ENCODE results near the gene MYL7.

- TF ChIP-seq, protein P1, sequence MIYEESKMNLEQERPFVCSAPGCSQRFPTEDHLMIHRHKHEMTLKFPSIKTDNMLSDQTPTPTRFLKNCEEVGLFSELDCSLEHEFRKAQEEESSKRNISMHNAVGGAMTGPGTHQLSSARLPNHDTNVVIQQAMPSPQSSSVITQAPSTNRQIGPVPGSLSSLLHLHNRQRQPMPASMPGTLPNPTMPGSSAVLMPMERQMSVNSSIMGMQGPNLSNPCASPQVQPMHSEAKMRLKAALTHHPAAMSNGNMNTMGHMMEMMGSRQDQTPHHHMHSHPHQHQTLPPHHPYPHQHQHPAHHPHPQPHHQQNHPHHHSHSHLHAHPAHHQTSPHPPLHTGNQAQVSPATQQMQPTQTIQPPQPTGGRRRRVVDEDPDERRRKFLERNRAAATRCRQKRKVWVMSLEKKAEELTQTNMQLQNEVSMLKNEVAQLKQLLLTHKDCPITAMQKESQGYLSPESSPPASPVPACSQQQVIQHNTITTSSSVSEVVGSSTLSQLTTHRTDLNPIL (CRISPR knock-in tag; IDR thresholded peaks at IDR 0.05; ENCODE audit: low read depth): no peak
- TF ChIP-seq ZFP3 (CRISPR knock-in tag; IDR thresholded peaks at IDR 0.05) (no peak), ZNF8 (CRISPR knock-in tag; IDR thresholded peaks at IDR 0.05) (no peak), PATZ1 (CRISPR knock-in tag; IDR thresholded peaks at IDR 0.05; ENCODE audit: borderline replicate concordance) (no peak), OSR1 (CRISPR knock-in tag; IDR thresholded peaks at IDR 0.05) (no peak), ARNTL (CRISPR knock-in tag; IDR thresholded peaks at IDR 0.05; ENCODE audit: borderline replicate concordance, low read depth) (no peak), ZNF70 (CRISPR knock-in tag; IDR thresholded peaks at IDR 0.05) (no peak)
These were observed 40.5 kb downstream of the MYL7 start for GRCh38 chr7:44100458-44101302.

All from SK-N-SH treated with all-trans-retinoic acid at 6 μM for 48 hours (cell line).